Lung (tissue), 12 donors: ENCODE data around the gene IGSF21. TPM values are rescaled to one million over a fixed set of nuclear protein-coding genes. Genes with fewer than 3 reads are reported as not detected.

ENCODE experiments used
- ATAC-seq: fragments of 200-7000 bp; cut with Tn5 transposase; one replicate; pipeline ENCODE4 v1.9.1; 2020; ENCODE audit warnings: moderate number of reproducible peaks; ENCODE audit not compliant: insufficient read depth, low FRiP score
- DNase-seq, 3 donors: peaks; one replicate each; pipeline ENCODE4 v3.0.0-alpha.2; 2013 to 2017
- H3K27ac ChIP-seq, 2 donors: one replicate each; pipeline ENCODE4 v1.5.1; 2013; ENCODE audit warnings: mild to moderate bottlenecking in 2 of 2, moderate library complexity in 2 of 2, control low read depth in 1 of 2, inconsistent platforms in 1 of 2, low read depth in 1 of 2, low read length in 1 of 2
- H3K27me3 ChIP-seq, 3 donors: one replicate each; pipeline ENCODE4 v1.5.1; 2013; ENCODE audit warnings: low read length in 2 of 3; ENCODE audit not compliant: control insufficient read depth in 3 of 3, insufficient read depth in 3 of 3
- H3K36me3 ChIP-seq, 4 donors: one replicate each; pipeline ENCODE4 v1.5.1; 2013; ENCODE audit warnings: low read length in 4 of 4, mild to moderate bottlenecking in 1 of 4, moderate library complexity in 1 of 4; ENCODE audit not compliant: control insufficient read depth in 4 of 4, insufficient read depth in 4 of 4
- H3K4me1 ChIP-seq, 5 donors: one replicate each; pipeline ENCODE4 v1.5.1; 2013; ENCODE audit warnings: low read length in 5 of 5, mild to moderate bottlenecking in 2 of 5, moderate library complexity in 1 of 5; ENCODE audit not compliant: control insufficient read depth in 5 of 5, insufficient read depth in 5 of 5
- H3K4me3 ChIP-seq: one replicate; pipeline ENCODE4 v1.5.1; 2013; ENCODE audit warnings: mild to moderate bottlenecking, control low read depth, moderate library complexity
- H3K9ac ChIP-seq, 2 donors: one replicate each; pipeline ENCODE4 v1.5.1; 2013; ENCODE audit warnings: low read length in 2 of 2, control low read depth in 1 of 2; ENCODE audit not compliant: insufficient read depth in 1 of 2
- H3K9me3 ChIP-seq, 4 donors: one replicate each; pipeline ENCODE4 v1.5.1; 2013; ENCODE audit warnings: low read length in 3 of 4, mild to moderate bottlenecking in 1 of 4, moderate library complexity in 1 of 4; ENCODE audit not compliant: control insufficient read depth in 4 of 4, insufficient read depth in 3 of 4
- WGBS, 2 donors: extraction: QIAGEN DNeasy Blood & Tissue Kit; methylation state at CpG; one replicate each; pipeline ENCODE4 v1.1.7; 2013; 5-methylcytosine and 5-hydroxymethylcytosine counted together
- polyA plus RNA-seq, 2 donors: library from polyadenylated mRNA; stranded (reverse); fragments of 200-250 nt; gene quantifications; one replicate each; pipeline ENCODE4 v1.2.1, GENCODE V29; 2013
- total RNA-seq, 2 donors: library from RNA; depleted of rRNA in 1 of 2; stranded (reverse); fragments of >200 nt in 1 of 2; gene quantifications; one replicate each; pipeline ENCODE4 v1.2.1, GENCODE V29; 2014 to 2021
- TF ChIP-seq, protein P1 (sequence below): IDR thresholded peaks from 2 replicates; pipeline ENCODE4 v1.5.1; 2012; ENCODE audit warnings: mild to moderate bottlenecking; ENCODE audit errors: control extremely low read depth, extremely low read depth
- donor health status: control.
- donor health status: control.
- donor health status: Bipolar disorder and iron deficiency.
- donor health status: healthy.
- donor health status: DM: yes; HTN: yes; CAD: no.

The IGSF21 gene
- total and polyA plus RNA-seq, 4 donors, result 0.18 to 2.6 (median 0.62) TPM

DNA sequence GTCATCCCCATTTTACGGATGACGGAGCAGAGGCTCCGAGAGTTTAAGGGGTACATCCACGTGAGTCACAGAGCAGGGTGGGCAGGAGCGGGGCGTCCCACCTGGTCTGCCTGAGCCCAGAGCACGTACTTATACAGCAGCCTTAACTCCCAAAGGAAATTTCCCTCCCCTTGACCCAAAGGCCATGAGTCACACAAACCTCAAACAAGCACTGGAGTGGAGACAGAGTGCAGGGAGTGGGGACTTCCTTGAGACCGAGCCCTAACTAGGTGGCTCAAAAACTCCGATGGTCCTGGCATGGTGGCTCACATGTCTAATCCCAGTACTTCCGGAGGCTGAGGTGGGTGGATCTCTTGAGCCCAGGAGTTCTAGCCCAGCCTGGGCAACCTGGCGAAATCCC, 231.6 kb downstream of the IGSF21 start:
- ATAC-seq, result no peak
- TF ChIP-seq, protein P1, sequence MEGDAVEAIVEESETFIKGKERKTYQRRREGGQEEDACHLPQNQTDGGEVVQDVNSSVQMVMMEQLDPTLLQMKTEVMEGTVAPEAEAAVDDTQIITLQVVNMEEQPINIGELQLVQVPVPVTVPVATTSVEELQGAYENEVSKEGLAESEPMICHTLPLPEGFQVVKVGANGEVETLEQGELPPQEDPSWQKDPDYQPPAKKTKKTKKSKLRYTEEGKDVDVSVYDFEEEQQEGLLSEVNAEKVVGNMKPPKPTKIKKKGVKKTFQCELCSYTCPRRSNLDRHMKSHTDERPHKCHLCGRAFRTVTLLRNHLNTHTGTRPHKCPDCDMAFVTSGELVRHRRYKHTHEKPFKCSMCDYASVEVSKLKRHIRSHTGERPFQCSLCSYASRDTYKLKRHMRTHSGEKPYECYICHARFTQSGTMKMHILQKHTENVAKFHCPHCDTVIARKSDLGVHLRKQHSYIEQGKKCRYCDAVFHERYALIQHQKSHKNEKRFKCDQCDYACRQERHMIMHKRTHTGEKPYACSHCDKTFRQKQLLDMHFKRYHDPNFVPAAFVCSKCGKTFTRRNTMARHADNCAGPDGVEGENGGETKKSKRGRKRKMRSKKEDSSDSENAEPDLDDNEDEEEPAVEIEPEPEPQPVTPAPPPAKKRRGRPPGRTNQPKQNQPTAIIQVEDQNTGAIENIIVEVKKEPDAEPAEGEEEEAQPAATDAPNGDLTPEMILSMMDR, result no peak
- H3K4me1 ChIP-seq, result no peaks in the 10 kb centered on the region
- DNase-seq, result no peak
- 77 to 84% methylated on average over 11 of the region's 11 CpGs for WGBS, 2 donors
- no peak overlapping the region for H3K27ac ChIP-seq
- H3K36me3 ChIP-seq, result no peaks in the 10 kb centered on the region
- peaks cover 0 to 6% (median 0%) of the 10 kb centered on the region in 3 donors for H3K27me3 ChIP-seq
- peaks cover 0 to 2% (median 0%) of the 10 kb centered on the region in 4 donors for H3K9me3 ChIP-seq
- H3K4me3 ChIP-seq, result no peak overlapping the region
- no peak overlapping the region for H3K9ac ChIP-seq

DNA sequence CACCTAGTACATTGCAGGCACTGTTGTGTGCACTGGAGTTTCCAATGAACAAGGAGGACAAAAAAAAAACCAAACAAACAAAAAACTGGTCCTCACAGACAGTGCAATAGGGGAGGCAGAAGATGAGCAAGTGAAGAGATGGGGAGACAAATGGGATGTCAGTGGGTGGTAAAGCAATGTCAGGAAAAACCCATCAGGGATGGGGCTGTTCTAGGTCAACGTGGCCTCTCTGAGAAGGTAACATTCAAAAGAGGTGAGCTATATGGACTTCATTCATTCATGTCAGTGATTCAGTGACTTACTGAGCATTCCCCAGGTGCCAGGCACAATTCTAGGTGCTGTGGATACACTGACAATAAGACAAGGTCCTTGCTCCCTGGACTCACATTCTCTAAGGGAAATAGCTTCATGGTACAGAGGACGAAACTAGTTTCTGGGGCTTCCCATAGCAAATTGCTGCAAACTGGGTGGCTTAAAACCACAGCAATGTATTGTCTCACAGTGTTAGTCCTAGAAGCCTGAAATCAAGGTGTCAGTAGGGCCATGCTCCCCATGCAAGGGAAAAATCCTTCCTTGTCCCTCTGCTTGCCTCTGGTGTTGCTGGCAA, 232.7 kb downstream of the IGSF21 start:
- Histone ChIP-seq H3K4me3 (no peak overlapping the region), H3K4me1 (no peaks in the 10 kb centered on the region), H3K9ac (no peak overlapping the region), H3K36me3 (no peaks in the 10 kb centered on the region), H3K27me3 (peaks cover 0 to 6% (median 0%) of the 10 kb centered on the region in 3 donors), H3K9me3 (no peaks in the 10 kb centered on the region), H3K27ac (no peak overlapping the region)
- TF ChIP-seq, protein P1, result no peak
- no peak for DNase-seq
- 53 to 68% methylated on average over 2 of the region's 2 CpGs for WGBS, 2 donors
- no peak for ATAC-seq

DNA sequence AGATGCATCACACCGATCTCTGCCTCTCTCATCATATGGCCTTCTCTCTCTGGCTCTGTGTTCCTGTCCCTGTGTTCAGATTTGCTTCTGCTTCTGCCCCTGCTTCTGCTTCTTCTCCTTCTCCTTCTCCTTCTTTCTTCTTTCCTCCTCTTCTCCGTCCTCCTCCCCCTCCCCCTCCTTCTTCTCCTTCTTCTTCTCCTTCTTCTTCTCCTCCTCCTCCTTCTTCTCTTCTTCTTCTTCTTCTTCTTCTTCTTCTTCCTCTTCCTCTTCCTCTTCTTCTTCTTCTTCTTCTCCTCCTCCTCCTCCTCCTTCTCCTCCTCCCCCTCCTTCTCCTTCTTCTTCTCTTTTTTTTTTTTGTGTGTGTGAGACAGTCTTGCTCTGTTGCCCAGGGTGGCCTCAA, 233.2 kb downstream of the IGSF21 start:
- WGBS, 2 donors, result 42 to 61% methylated on average over 2 of the region's 2 CpGs
- DNase-seq, result no peak
- TF ChIP-seq, protein P1, result no peak
- Histone ChIP-seq H3K27ac (no peak overlapping the region), H3K4me3 (no peak overlapping the region), H3K27me3 (peaks cover 0 to 6% (median 0%) of the 10 kb centered on the region in 3 donors), H3K9ac (no peak overlapping the region), H3K36me3 (no peaks in the 10 kb centered on the region), H3K9me3 (no peaks in the 10 kb centered on the region), H3K4me1 (no peaks in the 10 kb centered on the region)
- ATAC-seq, result no peak
